Measurements from ENCODE around the gene ERLIN1.

Gene ERLIN1

GRCh38 chr10:100100651-100101184 is 85.1 kb downstream of the ERLIN1 start:
- Histone ChIP-seq H3K27ac (ENCODE audit: low read depth, low read length) (no peak overlapping the region), H3K9me3 (ENCODE audit: control insufficient read depth in 1 of 2, low read length in 2 of 2) (no peaks in the 10 kb centered on the region), H3K27me3 (ENCODE audit: control insufficient read depth in 1 of 2, insufficient read depth in 2 of 2, low read length in 2 of 2) (no peaks in the 10 kb centered on the region), H3K4me1 (ENCODE audit: control insufficient read depth in 1 of 2, insufficient read depth in 2 of 2, low read length in 2 of 2) (no peaks in the 10 kb centered on the region), H3K9ac (ENCODE audit: low read depth in 1 of 2, low read length in 2 of 2) (no peak overlapping the region), H3K36me3 (ENCODE audit: control insufficient read depth in 1 of 2, insufficient read depth in 2 of 2, low read length in 2 of 2) (no peaks in the 10 kb centered on the region), H3K4me3 (ENCODE audit: low read depth in 1 of 2, low read length in 2 of 2) (no peak overlapping the region)
